ENCODE measurements around the gene KIRREL3. TPM values are rescaled to one million over a fixed set of nuclear protein-coding genes. Genes with fewer than 3 reads are reported as not detected.

KIRREL3 gene
- total and polyA plus RNA-seq, 2 donors (not counting 3 experiments of a cell fraction or from before 2014, with no cell fraction given), result not detected

GRCh38 chr11:126583594-126584427, 416.8 kb downstream of the KIRREL3 start:
- Histone ChIP-seq H3K4me1 (ENCODE audit: control insufficient read depth, extremely low read depth, insufficient read depth, low read length) (peaks cover 11% of the 10 kb centered on the region), H3K27ac (ENCODE audit: insufficient read depth, low read depth, low read length) (no peak overlapping the region), H3K9ac (replicated peaks; ENCODE audit: extremely low read depth, insufficient read depth, low read length) (no peak overlapping the region), H2AFZ (ENCODE audit: low read depth, low read length) (no peak overlapping the region), H3K4me2 (ENCODE audit: insufficient read depth, low read length) (no peak overlapping the region), H3K9me1 (replicated peaks; ENCODE audit: control insufficient read depth, extremely low read depth, insufficient read depth, low read length) (no peaks in the 10 kb centered on the region), H3K4me3 (replicated peaks in 1 of 3; ENCODE audit: insufficient read depth in 1 of 3, low read depth in 1 of 3, low read length in 3 of 3) (no peak overlapping the region), H3K27me3 (ENCODE audit: control insufficient read depth in 2 of 2, insufficient read depth in 2 of 2, low read length in 2 of 2) (no peaks in the 10 kb centered on the region), H3K9me3 (replicated peaks; ENCODE audit: control insufficient read depth, insufficient read depth, low read length) (no peaks in the 10 kb centered on the region), H4K20me1 (replicated peaks; ENCODE audit: control insufficient read depth, extremely low read depth, insufficient read depth, low read length) (no peaks in the 10 kb centered on the region), H3K36me3 (ENCODE audit: control insufficient read depth in 2 of 2, extremely low read depth in 1 of 2, insufficient read depth in 2 of 2, low read length in 2 of 2) (no peaks in the 10 kb centered on the region), H3K79me2 (ENCODE audit: control insufficient read depth, insufficient read depth, low read length) (no peaks in the 10 kb centered on the region)
- DNase-seq (ENCODE audit: low read depth, low spot score) (no peak), FAIRE-seq (no peak)
- CTCF ChIA-PET, result interaction anchor here (1.0 kb wide), 1 partner anchor 10 kb away, joined by 3 read pairs; no protein-coding TSS in a partner anchor
- POLR2A ChIA-PET, result no interaction called here
- BruUV-seq (replicated peaks), result no TSS peak
- dilution Hi-C loops (cut with MboI; ENCODE audit: extremely low pct_ligation_motif_present, low sequenced_read_pairs), result no loop called here
- TF ChIP-seq JUN (IDR thresholded peaks at IDR 0.05; ENCODE audit: borderline replicate concordance, insufficient read depth, insufficient read length, low read depth) (no peak), POLR2AphosphoS5 (IDR thresholded peaks at IDR 0.05; ENCODE audit: insufficient read depth, low read depth, low read length) (no peak), FOS (IDR thresholded peaks at IDR 0.05; ENCODE audit: borderline replicate concordance, insufficient read depth, low read length) (no peak), GATA2 (IDR thresholded peaks at IDR 0.05; ENCODE audit: insufficient read depth, insufficient read length, low read depth, low read length) (no peak), POLR2A (IDR thresholded peaks at IDR 0.05; ENCODE audit: low read depth, low read length) (no peak), MAX (IDR thresholded peaks at IDR 0.05; ENCODE audit: insufficient read depth, insufficient read length) (no peak), EZH2 (IDR thresholded peaks at IDR 0.05; ENCODE audit: borderline replicate concordance, low read depth, low read length, severe bottlenecking) (no peak), CTCF (IDR thresholded peaks at IDR 0.05; ENCODE audit: extremely low read depth in 1 of 2, insufficient read depth in 1 of 2, low read depth in 1 of 2, low read length in 2 of 2) (no peak), MYC (IDR thresholded peaks at IDR 0.05; ENCODE audit: low read depth, low read length) (no peak)
- intact Hi-C loops (cut with micrococcal nuclease), result no loop called here

Data from endothelial cell of umbilical vein (primary cell).